H1 (cell line): Measurements from ENCODE around the gene TENT4A. TPM values are rescaled to one million over a fixed set of nuclear protein-coding genes. Genes with fewer than 3 reads are reported as not detected.

ENCODE experiments used
- CTCF ChIA-PET: fragments of 300-600 bp; sonication (Branson Sonifier 250); formaldehyde crosslinking; loops from one replicate; lab custom pipeline; 2021; ENCODE audit not compliant: partially characterized antibody; lab: Charles Lee
- POLR2A ChIA-PET: fragments of 300-600 bp; sonication (Branson Sonifier 250); formaldehyde crosslinking; loops from one replicate; lab custom pipeline; 2021; ENCODE audit warnings: inconsistent platforms; ENCODE audit not compliant: partially characterized antibody; lab: Charles Lee
- DNase-seq, 2 experiments: peaks; one replicate each; pipeline versions ENCODE4 v3.0.0 to v3.0.0-alpha.2; 2010 to 2022; ENCODE audit warnings: low spot score in 2 of 2, low read depth in 1 of 2, mixed read lengths in 1 of 2
- FAIRE-seq: peaks from 2 replicates; lab custom pipeline; 2011; peaks lifted over from hg19 to GRCh38; lab: Jason Lieb, UNC
- H2AFZ ChIP-seq: 2 replicates; pipeline ENCODE4 v1.8.1; 2012; ENCODE audit warnings: low read length, inconsistent platforms
- H2AK5ac ChIP-seq: 2 replicates; pipeline ENCODE4 v1.6.1; 2013; ENCODE audit warnings: low read depth, low read length
- H2BK120ac ChIP-seq: replicated peaks from 2 replicates; pipeline ENCODE3; 2013; ENCODE audit warnings: low read depth, low read length, inconsistent platforms
- H2BK12ac ChIP-seq: 2 replicates; pipeline ENCODE4 v1.6.1; 2013; ENCODE audit warnings: low read depth, low read length
- H2BK15ac ChIP-seq: 2 replicates; pipeline ENCODE4 v1.6.1; 2013; ENCODE audit warnings: low read length
- H2BK20ac ChIP-seq: 2 replicates; pipeline ENCODE4 v1.6.1; 2013; ENCODE audit warnings: low read length
- H2BK5ac ChIP-seq: 2 replicates; pipeline ENCODE4 v1.6.1; 2013; ENCODE audit warnings: low read depth, low read length
- H3K14ac ChIP-seq: 2 replicates; pipeline ENCODE4 v1.6.1; 2013; ENCODE audit warnings: inconsistent platforms; ENCODE audit not compliant: insufficient read length
- H3K18ac ChIP-seq: 2 replicates; pipeline ENCODE4 v1.6.1; 2013; ENCODE audit warnings: low read length; ENCODE audit errors: extremely low read depth
- H3K23ac ChIP-seq: 2 replicates; pipeline ENCODE4 v1.6.1; 2013; ENCODE audit warnings: inconsistent platforms; ENCODE audit not compliant: insufficient read length
- H3K23me2 ChIP-seq: 2 replicates; pipeline ENCODE4 v1.6.1; 2013; ENCODE audit warnings: low read depth, low read length
- H3K27ac ChIP-seq: 2 replicates; pipeline ENCODE4 v1.6.1; 2011; ENCODE audit warnings: low read depth, low read length, inconsistent platforms
- H3K27me3 ChIP-seq, 4 experiments: replicated peaks in 1 of 4; 1 replicate in 1 of 4; 2 replicates in 3 of 4; pipeline versions ENCODE4 v1.6.1 to v1.8.1; 2011 to 2013; ENCODE audit warnings: low read length in 3 of 4, mild to moderate bottlenecking in 3 of 4, inconsistent platforms in 2 of 4, mixed read lengths in 2 of 4, moderate library complexity in 1 of 4; ENCODE audit not compliant: control insufficient read depth in 3 of 4, insufficient read depth in 3 of 4; ENCODE audit errors: extremely low read depth in 1 of 4
- H3K36me3 ChIP-seq, 4 experiments: 2 replicates each; pipeline versions ENCODE4 v1.6.1 to v1.8.1; 2011 to 2013; ENCODE audit warnings: mild to moderate bottlenecking in 4 of 4, low read length in 3 of 4, moderate library complexity in 2 of 4, control low read depth in 1 of 4, inconsistent platforms in 1 of 4; ENCODE audit not compliant: insufficient read depth in 4 of 4, control insufficient read depth in 2 of 4
- H3K4ac ChIP-seq: replicated peaks from 2 replicates; pipeline ENCODE3; 2013; ENCODE audit warnings: low read length, low read depth, mixed read lengths, inconsistent platforms; ENCODE audit not compliant: insufficient read length
- H3K4me1 ChIP-seq, 4 experiments: replicated peaks in 1 of 4; 1 replicate in 1 of 4; 2 replicates in 3 of 4; pipeline versions ENCODE4 v1.6.1 to v1.8.1; 2011 to 2013; ENCODE audit warnings: low read length in 3 of 4, inconsistent platforms in 2 of 4, mixed read lengths in 1 of 4; ENCODE audit not compliant: insufficient read depth in 4 of 4, control insufficient read depth in 3 of 4
- H3K4me2 ChIP-seq, 2 experiments: 2 replicates each; pipeline versions ENCODE4 v1.6.1 to v1.8.1; 2011 to 2013; ENCODE audit warnings: low read depth in 2 of 2, low read length in 2 of 2, control low read depth in 1 of 2, inconsistent platforms in 1 of 2, mild to moderate bottlenecking in 1 of 2; ENCODE audit not compliant: insufficient read depth in 1 of 2
- H3K4me3 ChIP-seq, 4 experiments: fragments of 200-600, 300-600 bp in 1 of 4; sonication (generic), shearing (Covaris generic), sonication (Bioruptor Twin) in 1 of 4; 2 replicates each; pipeline versions ENCODE4 v1.5.1 to v1.8.1; 2011 to 2016; ENCODE audit warnings: low read length in 4 of 4, low read depth in 3 of 4, control low read depth in 2 of 4, inconsistent platforms in 2 of 4, mild to moderate bottlenecking in 2 of 4, mixed read lengths in 1 of 4, moderate library complexity in 1 of 4; ENCODE audit not compliant: insufficient read depth in 2 of 4; ENCODE audit errors: extremely low read depth in 1 of 4
- H3K56ac ChIP-seq: replicated peaks from 2 replicates; pipeline ENCODE3; 2013; ENCODE audit warnings: low read depth, mild to moderate bottlenecking, mixed read lengths, low read length, inconsistent platforms; ENCODE audit not compliant: insufficient read length
- H3K79me1 ChIP-seq: 2 replicates; pipeline ENCODE4 v1.6.1; 2013; ENCODE audit warnings: low read depth, low read length, control low read depth
- H3K79me2 ChIP-seq, 2 experiments: 2 replicates each; pipeline versions ENCODE4 v1.6.1 to v1.8.1; 2012 to 2013; ENCODE audit warnings: low read length in 2 of 2, mild to moderate bottlenecking in 2 of 2, inconsistent platforms in 1 of 2; ENCODE audit not compliant: insufficient read depth in 2 of 2, control insufficient read depth in 1 of 2
- H3K9ac ChIP-seq, 4 experiments: replicated peaks in 1 of 4; 1 replicate in 1 of 4; 2 replicates in 3 of 4; pipeline versions ENCODE4 v1.6.1 to v1.8.1; 2011 to 2013; ENCODE audit warnings: low read depth in 3 of 4, low read length in 3 of 4, control low read depth in 2 of 4, mild to moderate bottlenecking in 2 of 4, moderate library complexity in 2 of 4, inconsistent platforms in 1 of 4; ENCODE audit errors: extremely low read depth in 1 of 4
- H3K9me3 ChIP-seq, 2 experiments: 2 replicates each; pipeline versions ENCODE4 v1.6.1 to v1.8.1; 2012 to 2013; ENCODE audit warnings: mild to moderate bottlenecking in 2 of 2, moderate library complexity in 2 of 2, control low read depth in 1 of 2, inconsistent platforms in 1 of 2, low read depth in 1 of 2, low read length in 1 of 2, mixed read lengths in 1 of 2; ENCODE audit not compliant: insufficient read depth in 2 of 2
- H4K20me1 ChIP-seq, 2 experiments: replicated peaks in 1 of 2; 2 replicates each; pipeline versions ENCODE3 to v1.8.1; 2011 to 2013; ENCODE audit warnings: inconsistent platforms in 2 of 2, low read length in 2 of 2, mild to moderate bottlenecking in 1 of 2; ENCODE audit not compliant: insufficient read depth in 2 of 2, control insufficient read depth in 1 of 2
- H4K5ac ChIP-seq: 2 replicates; pipeline ENCODE4 v1.6.1; 2013; ENCODE audit warnings: low read length, low read depth, mixed read lengths, inconsistent platforms; ENCODE audit not compliant: insufficient read length
- H4K8ac ChIP-seq: 2 replicates; pipeline ENCODE4 v1.8.0; 2013; ENCODE audit warnings: mild to moderate bottlenecking, moderate library complexity, low read length, inconsistent platforms; ENCODE audit not compliant: insufficient read depth; ENCODE audit errors: extremely low read depth
- H4K91ac ChIP-seq: replicated peaks from 2 replicates; pipeline ENCODE3; 2013; ENCODE audit warnings: low read length, mixed read lengths, inconsistent platforms; ENCODE audit not compliant: insufficient read length
- CBX8 ChIP-seq: fragments of 300-800, 300-1000 bp; sonication (generic); IDR thresholded peaks from 2 replicates; pipeline ENCODE4 v1.7.1; 2016; ENCODE audit warnings: low read depth, low read length, borderline replicate concordance
- CEBPB ChIP-seq: IDR thresholded peaks from 2 replicates; pipeline ENCODE4 v1.6.1; 2012; ENCODE audit warnings: low read depth, low read length
- CTBP2 ChIP-seq: IDR thresholded peaks from 2 replicates; pipeline ENCODE4 v1.7.0; 2011; ENCODE audit warnings: borderline replicate concordance, mild to moderate bottlenecking, moderate library complexity, mixed read lengths, low read length; ENCODE audit not compliant: insufficient read depth, insufficient read length
- KDM4A ChIP-seq: IDR thresholded peaks from one replicate; pipeline ENCODE4 v1.7.1; 2012; ENCODE audit warnings: low read depth, mild to moderate bottlenecking, moderate library complexity, low read length, inconsistent platforms; ENCODE audit not compliant: severe bottlenecking
- KDM5A ChIP-seq: fragments of 200-600 bp; IDR thresholded peaks from 2 replicates; pipeline ENCODE4 v1.7.1; 2012; ENCODE audit warnings: mild to moderate bottlenecking, low read length, inconsistent platforms, mixed read lengths
- RBBP5 ChIP-seq: IDR thresholded peaks from 2 replicates; pipeline ENCODE4 v1.7.1; 2012; ENCODE audit warnings: low read depth, mild to moderate bottlenecking, inconsistent platforms, low read length, moderate library complexity, borderline replicate concordance
- RNF2 ChIP-seq: fragments of 200-900, 300-1000 bp; sonication (generic); IDR thresholded peaks from 2 replicates; pipeline ENCODE4 v1.7.1; 2016; ENCODE audit warnings: borderline replicate concordance, low read depth, mild to moderate bottlenecking, antibody characterized with exemption, low read length; ENCODE audit not compliant: poor library complexity, severe bottlenecking; ENCODE audit errors: missing control alignments
- SRF ChIP-seq: IDR thresholded peaks from 2 replicates; pipeline ENCODE4 v1.6.1; 2011; ENCODE audit warnings: mild to moderate bottlenecking, low read depth, low read length, moderate library complexity
- WGBS, 2 experiments: shearing (Covaris generic) in 1 of 2; methylation state at CpG; one replicate each; pipeline versions ENCODE4 v1.1.6 to v1.1.7; 2013 to 2015; ENCODE audit warnings: low lambda C conversion rate in 2 of 2, mixed read lengths in 2 of 2, inconsistent platforms in 1 of 2, low coverage in 1 of 2, missing lambda C conversion rate in 1 of 2; ENCODE audit not compliant: insufficient replicate concordance in 2 of 2, insufficient coverage in 1 of 2, insufficient read length in 1 of 2; ENCODE audit errors: extremely low coverage in 1 of 2, missing lambda C conversion rate in 1 of 2; 5-methylcytosine and 5-hydroxymethylcytosine counted together
- polyA plus RNA-seq, 7 experiments: library from polyadenylated mRNA; depleted of rRNA in 3 of 7; stranded (reverse) in 5 of 7; unstranded in 2 of 7; fragments of >200 nt in 5 of 7; fragments of 200-250 nt in 2 of 7; gene quantifications; 1 replicate in 5 of 7; 2 replicates in 1 of 7; 4 replicates in 1 of 7; pipeline versions ENCODE4 v1.2.1 to v1.2.3, GENCODE V29; 2011 to 2013; ENCODE audit warnings: missing spikeins in 2 of 7, mixed read lengths in 2 of 7
- total RNA-seq: library from RNA; stranded (reverse); fragmentation: NEBNext Ultra II Directional; extraction: Animal tissue kit (Norgen Biotek cat#: 25700); gene quantifications from 2 replicates; pipeline ENCODE4 v1.2.1, GENCODE V29; 2021
- TF ChIP-seq, protein P1 (sequence below): IDR thresholded peaks from 2 replicates; pipeline ENCODE4 v1.6.1; 2011; ENCODE audit warnings: low read depth, mild to moderate bottlenecking, low read length; ENCODE audit not compliant: insufficient read depth

Gene TENT4A
- total and polyA plus RNA-seq, 2 of the 8 experiments (the other 6 are each of a cell fraction or from before 2014, with no cell fraction given): 8.9 to 25.1 TPM

DNA sequence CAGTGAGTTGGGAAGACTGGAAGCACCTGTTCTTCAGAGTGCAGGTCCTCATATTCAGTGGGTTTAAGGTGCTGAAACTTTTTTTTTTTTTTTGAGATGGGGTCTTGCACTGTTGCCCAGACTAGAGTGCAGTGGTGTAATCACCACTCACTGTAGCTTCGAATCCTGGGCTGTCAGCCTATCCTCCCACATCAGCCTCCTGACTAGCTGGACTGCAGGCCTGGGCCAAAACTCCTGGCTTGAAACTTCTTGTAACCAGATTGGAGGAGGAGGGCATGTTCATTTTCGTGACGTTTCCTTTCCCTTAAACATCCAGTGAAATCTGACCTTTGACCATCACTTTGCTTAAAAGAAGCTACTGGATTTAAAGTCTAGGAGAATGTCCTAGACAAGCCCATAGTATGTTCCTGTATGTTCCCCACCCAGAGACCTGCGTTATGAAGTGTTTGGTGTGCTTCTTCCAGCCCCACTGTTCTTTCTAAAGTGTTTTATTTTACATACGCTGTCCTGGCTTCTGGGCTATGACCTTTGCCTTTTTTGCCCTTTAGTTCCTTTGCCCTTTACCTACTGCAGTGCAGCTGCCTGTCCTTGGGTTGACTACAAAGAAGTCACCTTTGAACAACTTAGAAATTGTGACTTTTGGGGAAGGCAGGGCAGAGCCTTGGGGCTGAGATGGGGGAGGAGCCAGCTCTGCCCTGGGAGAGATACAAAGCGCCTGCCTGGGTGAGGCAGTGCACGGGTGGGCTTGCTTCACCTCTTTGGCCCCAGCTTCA is 18.4 kb downstream of the TENT4A start:
- DNase-seq (no peak), FAIRE-seq (no peak)
- no peak overlapping the region for H4K91ac ChIP-seq
- H2BK15ac ChIP-seq: no peak overlapping the region
- no peak overlapping the region for H3K18ac ChIP-seq
- H4K20me1 ChIP-seq: peaks cover 29 to 47% of the 10 kb centered on the region in 2 experiments
- peaks cover 4 to 96% of the 10 kb centered on the region in 2 experiments; a peak in 3 of 4 replicates for H3K79me2 ChIP-seq
- H2BK120ac ChIP-seq: no peak overlapping the region
- H3K4me2 ChIP-seq: no peak overlapping the region
- H3K14ac ChIP-seq: no peak overlapping the region
- H2BK5ac ChIP-seq: no peak overlapping the region
- no peak overlapping the region for H2AK5ac ChIP-seq
- H3K79me1 ChIP-seq: peaks cover 23% of the 10 kb centered on the region
- ChIA-PET POLR2A (no interaction called here), CTCF (interaction anchor here (1.4 to 4.1 kb wide), 3 partner anchors 9 to 16 kb away, joined by 5 to 21 read pairs (median 6); no protein-coding TSS in a partner anchor)
- no peak overlapping the region for H3K4me3 ChIP-seq
- no peak overlapping the region for H3K23ac ChIP-seq
- H2BK12ac ChIP-seq: no peak overlapping the region
- H3K27ac ChIP-seq: no peak overlapping the region
- WGBS, 2 experiments: 87% methylated on average over 7 of the region's 7 CpGs; no CpG with 5 or more reads in 1 of the 2 experiments
- no peak overlapping the region for H4K5ac ChIP-seq
- H3K4ac ChIP-seq: no peak overlapping the region
- no peaks in the 10 kb centered on the region for H3K36me3 ChIP-seq
- H2BK20ac ChIP-seq: no peak overlapping the region
- no peak overlapping the region for H2AFZ ChIP-seq
- no peaks in the 10 kb centered on the region for H3K27me3 ChIP-seq
- H3K4me1 ChIP-seq: peaks cover 3 to 13% (median 6%) of the 10 kb centered on the region in 4 experiments; a peak in 6 of 7 replicates
- no peak overlapping the region for H3K56ac ChIP-seq
- H3K9ac ChIP-seq: no peak overlapping the region
- H3K9me3 ChIP-seq: no peaks in the 10 kb centered on the region
- no peak overlapping the region; the same call in 1 of the 2 replicates for H4K8ac ChIP-seq
- H3K23me2 ChIP-seq: no peaks in the 10 kb centered on the region
- TF ChIP-seq CTBP2 (no peak), KDM5A (no peak), RBBP5 (no peak), RNF2 (no peak), CEBPB (no peak), SRF (no peak), KDM4A (no peak), CBX8 (no peak)
- TF ChIP-seq, protein P1, sequence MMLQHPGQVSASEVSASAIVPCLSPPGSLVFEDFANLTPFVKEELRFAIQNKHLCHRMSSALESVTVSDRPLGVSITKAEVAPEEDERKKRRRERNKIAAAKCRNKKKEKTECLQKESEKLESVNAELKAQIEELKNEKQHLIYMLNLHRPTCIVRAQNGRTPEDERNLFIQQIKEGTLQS: no peak
